Neural cell (in vitro differentiated cells): Measurements from ENCODE around the gene VMA21. TPM values are rescaled to one million over a fixed set of nuclear protein-coding genes. Genes with fewer than 3 reads are reported as not detected.

Experiments
- H2AFZ ChIP-seq: fragments of 200-600, 300-800 bp; sonication (generic), shearing (Covaris generic); 2 replicates; pipeline ENCODE4 v1.6.0; 2014; ENCODE audit warnings: low read depth, mild to moderate bottlenecking, antibody characterized with exemption, low read length, moderate library complexity
- H3F3A ChIP-seq: fragments of 200-600 bp; shearing (Covaris generic); 2 replicates; pipeline ENCODE4 v1.6.1; 2016; ENCODE audit warnings: mild to moderate bottlenecking, moderate library complexity, mixed read lengths, antibody characterized with exemption, low read length; ENCODE audit not compliant: insufficient read depth, poor library complexity, severe bottlenecking
- H3K27ac ChIP-seq: fragments of 200-600, 300-800 bp; sonication (generic), shearing (Covaris generic); 2 replicates; pipeline ENCODE4 v1.5.1; 2014; ENCODE audit warnings: mild to moderate bottlenecking, low read length, moderate library complexity
- H3K27me3 ChIP-seq: fragments of 300-800, 200-600 bp; sonication (generic), shearing (Covaris generic); 2 replicates; pipeline ENCODE4 v1.6.0; 2014; ENCODE audit warnings: mild to moderate bottlenecking, low read depth, low read length, moderate library complexity; ENCODE audit not compliant: insufficient read depth
- H3K36me3 ChIP-seq: fragments of 300-800, 200-600 bp; sonication (generic), shearing (Covaris generic); 2 replicates; pipeline ENCODE4 v1.5.1; 2014; ENCODE audit warnings: mild to moderate bottlenecking, antibody characterized with exemption, low read length, moderate library complexity; ENCODE audit not compliant: insufficient read depth
- H3K4me2 ChIP-seq: fragments of 300-800, 200-600 bp; sonication (generic), shearing (Covaris generic); 2 replicates; pipeline ENCODE4 v1.6.0; 2014; ENCODE audit warnings: mild to moderate bottlenecking, low read length
- H3K4me3 ChIP-seq: fragments of 300-800, 200-600 bp; sonication (generic), shearing (Covaris generic); 2 replicates; pipeline ENCODE4 v1.5.1; 2014; ENCODE audit warnings: mild to moderate bottlenecking, low read length, moderate library complexity
- H3K79me2 ChIP-seq: fragments of 200-600 bp; shearing (Covaris generic); replicated peaks from 2 replicates; pipeline ENCODE4 v1.6.0; 2014; ENCODE audit warnings: mild to moderate bottlenecking, low read length, moderate library complexity; ENCODE audit not compliant: insufficient read depth
- H3K9ac ChIP-seq: fragments of 300-800, 200-600 bp; sonication (generic), shearing (Covaris generic); 2 replicates; pipeline ENCODE4 v1.6.1; 2016; ENCODE audit warnings: mild to moderate bottlenecking, low read length, mixed read lengths
- H3K9me2 ChIP-seq: fragments of 200-600 bp; shearing (Covaris generic); 2 replicates; pipeline ENCODE4 v1.6.1; 2016; ENCODE audit warnings: mild to moderate bottlenecking, low read length, mixed read lengths; ENCODE audit not compliant: insufficient read depth
- H3K9me3 ChIP-seq: fragments of 200-600, 300-800 bp; sonication (generic), shearing (Covaris generic); 2 replicates; pipeline ENCODE4 v1.6.1; 2016; ENCODE audit warnings: mild to moderate bottlenecking, mixed run types, low read length, moderate library complexity, mixed read lengths
- H4K20me1 ChIP-seq: fragments of 200-600 bp; shearing (Covaris generic); 2 replicates; pipeline ENCODE4 v1.6.1; 2016; ENCODE audit warnings: mild to moderate bottlenecking, mixed run types; ENCODE audit not compliant: insufficient read depth
- EP300 ChIP-seq: fragments of 450-650 bp; conservative IDR thresholded peaks from 2 replicates; pipeline ENCODE4 v1.6.1; 2014; ENCODE audit warnings: antibody characterized with exemption, mild to moderate bottlenecking, moderate library complexity; ENCODE audit not compliant: poor library complexity, severe bottlenecking
- EZH2 ChIP-seq: fragments of 200-600, 300-800 bp; shearing (Covaris generic), sonication (generic); IDR thresholded peaks from 2 replicates; pipeline ENCODE4 v1.6.1; 2014; ENCODE audit warnings: antibody characterized with exemption, low read length, borderline replicate concordance, mild to moderate bottlenecking; ENCODE audit not compliant: insufficient read depth, poor library complexity, severe bottlenecking
- MXI1 ChIP-seq: fragments of 450-650 bp; conservative IDR thresholded peaks from 2 replicates; pipeline ENCODE4 v1.6.1; 2014; ENCODE audit warnings: antibody characterized with exemption, mild to moderate bottlenecking; ENCODE audit not compliant: poor library complexity, severe bottlenecking
- POLR2AphosphoS5 ChIP-seq: IDR thresholded peaks from 2 replicates; pipeline ENCODE4 v1.6.1; 2012
- RAD21 ChIP-seq: fragments of 450-650 bp; conservative IDR thresholded peaks from 2 replicates; pipeline ENCODE4 v1.6.1; 2014; ENCODE audit warnings: antibody characterized with exemption, mild to moderate bottlenecking, moderate library complexity
- SMC3 ChIP-seq: fragments of 450-650 bp; conservative IDR thresholded peaks from 2 replicates; pipeline ENCODE4 v1.6.1; 2014; ENCODE audit warnings: antibody characterized with exemption, mild to moderate bottlenecking, moderate library complexity; ENCODE audit not compliant: poor library complexity
- TAF1 ChIP-seq: IDR thresholded peaks from 2 replicates; pipeline ENCODE4 v1.6.1; 2012; ENCODE audit warnings: low read depth
- polyA plus RNA-seq: library from polyadenylated mRNA; depleted of rRNA; stranded (reverse); fragments of >200 nt; gene quantifications from 2 replicates; pipeline ENCODE4 v1.2.3, GENCODE V29; 2014
- TF ChIP-seq, protein P1 (sequence below): fragments of 450-650 bp; IDR thresholded peaks from 2 replicates; pipeline ENCODE4 v1.5.1; 2014; ENCODE audit warnings: antibody characterized with exemption, mild to moderate bottlenecking, moderate library complexity; ENCODE audit not compliant: poor library complexity, severe bottlenecking
- TF ChIP-seq, protein P2 (sequence below): IDR thresholded peaks from 2 replicates; pipeline ENCODE4 v1.6.1; 2012; ENCODE audit warnings: borderline replicate concordance

Gene VMA21
- polyA plus RNA-seq, 1 donor from 2014 or later = 130 TPM

DNA sequence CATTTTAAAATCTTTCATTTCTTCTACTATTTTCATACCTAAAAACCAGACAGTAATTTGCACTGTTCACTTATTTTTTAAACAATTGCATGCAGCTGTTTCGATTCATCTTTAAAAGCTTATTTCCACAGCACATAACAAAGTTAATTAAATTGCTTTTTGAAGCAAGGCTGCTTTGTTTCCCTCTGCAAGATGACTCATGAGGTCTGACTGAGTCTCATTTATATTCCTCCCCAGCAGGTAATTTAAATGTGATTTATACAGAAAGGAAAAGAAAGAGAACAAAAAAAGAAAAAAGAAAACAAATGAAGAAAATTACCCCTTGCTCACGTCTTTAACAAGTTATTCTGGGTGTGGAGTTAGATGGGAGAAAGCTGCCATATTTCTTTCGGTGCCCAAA lies 22.8 kb downstream of the VMA21 start:
- no peaks in the 10 kb centered on the region for H3K36me3 ChIP-seq
- H3K4me2 ChIP-seq = no peak overlapping the region
- TF ChIP-seq, protein P1, sequence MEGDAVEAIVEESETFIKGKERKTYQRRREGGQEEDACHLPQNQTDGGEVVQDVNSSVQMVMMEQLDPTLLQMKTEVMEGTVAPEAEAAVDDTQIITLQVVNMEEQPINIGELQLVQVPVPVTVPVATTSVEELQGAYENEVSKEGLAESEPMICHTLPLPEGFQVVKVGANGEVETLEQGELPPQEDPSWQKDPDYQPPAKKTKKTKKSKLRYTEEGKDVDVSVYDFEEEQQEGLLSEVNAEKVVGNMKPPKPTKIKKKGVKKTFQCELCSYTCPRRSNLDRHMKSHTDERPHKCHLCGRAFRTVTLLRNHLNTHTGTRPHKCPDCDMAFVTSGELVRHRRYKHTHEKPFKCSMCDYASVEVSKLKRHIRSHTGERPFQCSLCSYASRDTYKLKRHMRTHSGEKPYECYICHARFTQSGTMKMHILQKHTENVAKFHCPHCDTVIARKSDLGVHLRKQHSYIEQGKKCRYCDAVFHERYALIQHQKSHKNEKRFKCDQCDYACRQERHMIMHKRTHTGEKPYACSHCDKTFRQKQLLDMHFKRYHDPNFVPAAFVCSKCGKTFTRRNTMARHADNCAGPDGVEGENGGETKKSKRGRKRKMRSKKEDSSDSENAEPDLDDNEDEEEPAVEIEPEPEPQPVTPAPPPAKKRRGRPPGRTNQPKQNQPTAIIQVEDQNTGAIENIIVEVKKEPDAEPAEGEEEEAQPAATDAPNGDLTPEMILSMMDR = no peak
- no peak for TF ChIP-seq SMC3
- TF ChIP-seq TAF1 = no peak
- TF ChIP-seq EP300 = no peak
- no peak for TF ChIP-seq EZH2
- TF ChIP-seq POLR2AphosphoS5 = no peak
- no peak overlapping the region for H3K9ac ChIP-seq
- H4K20me1 ChIP-seq = no peaks in the 10 kb centered on the region
- no peak overlapping the region for H3K27ac ChIP-seq
- no peaks in the 10 kb centered on the region for H3K9me2 ChIP-seq
- no peaks in the 10 kb centered on the region for H3K79me2 ChIP-seq
- H3F3A ChIP-seq = no peaks in the 10 kb centered on the region
- no peak overlapping the region for H2AFZ ChIP-seq
- H3K4me3 ChIP-seq = no peak overlapping the region
- H3K27me3 ChIP-seq = no peaks in the 10 kb centered on the region
- no peaks in the 10 kb centered on the region for H3K9me3 ChIP-seq

DNA sequence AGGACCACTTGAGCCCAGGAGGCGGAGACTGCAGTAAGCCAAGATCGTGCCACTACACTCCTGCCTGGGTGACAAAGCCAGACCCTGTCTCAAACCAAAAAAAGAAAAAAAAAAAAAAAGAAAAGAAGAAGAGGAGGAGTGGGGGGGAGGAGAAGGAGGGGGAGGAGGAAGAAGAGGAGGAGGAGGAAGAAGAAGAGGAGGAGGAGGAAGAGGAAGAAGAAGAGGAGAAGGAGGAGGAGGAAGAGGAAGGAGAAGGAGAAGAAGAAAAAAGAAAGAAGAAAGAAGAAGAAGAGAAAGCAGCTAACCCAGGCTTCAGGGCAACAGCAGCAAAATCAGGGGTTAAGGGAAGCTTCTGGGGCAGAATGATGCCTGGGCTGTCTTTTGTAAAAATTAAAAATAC lies 27.5 kb downstream of the VMA21 start:
- H3F3A ChIP-seq = no peaks in the 10 kb centered on the region
- H3K27me3 ChIP-seq = no peaks in the 10 kb centered on the region
- H3K9ac ChIP-seq = no peak overlapping the region
- H3K79me2 ChIP-seq = no peaks in the 10 kb centered on the region
- no peaks in the 10 kb centered on the region for H4K20me1 ChIP-seq
- no peak overlapping the region for H2AFZ ChIP-seq
- TF ChIP-seq, protein P2, sequence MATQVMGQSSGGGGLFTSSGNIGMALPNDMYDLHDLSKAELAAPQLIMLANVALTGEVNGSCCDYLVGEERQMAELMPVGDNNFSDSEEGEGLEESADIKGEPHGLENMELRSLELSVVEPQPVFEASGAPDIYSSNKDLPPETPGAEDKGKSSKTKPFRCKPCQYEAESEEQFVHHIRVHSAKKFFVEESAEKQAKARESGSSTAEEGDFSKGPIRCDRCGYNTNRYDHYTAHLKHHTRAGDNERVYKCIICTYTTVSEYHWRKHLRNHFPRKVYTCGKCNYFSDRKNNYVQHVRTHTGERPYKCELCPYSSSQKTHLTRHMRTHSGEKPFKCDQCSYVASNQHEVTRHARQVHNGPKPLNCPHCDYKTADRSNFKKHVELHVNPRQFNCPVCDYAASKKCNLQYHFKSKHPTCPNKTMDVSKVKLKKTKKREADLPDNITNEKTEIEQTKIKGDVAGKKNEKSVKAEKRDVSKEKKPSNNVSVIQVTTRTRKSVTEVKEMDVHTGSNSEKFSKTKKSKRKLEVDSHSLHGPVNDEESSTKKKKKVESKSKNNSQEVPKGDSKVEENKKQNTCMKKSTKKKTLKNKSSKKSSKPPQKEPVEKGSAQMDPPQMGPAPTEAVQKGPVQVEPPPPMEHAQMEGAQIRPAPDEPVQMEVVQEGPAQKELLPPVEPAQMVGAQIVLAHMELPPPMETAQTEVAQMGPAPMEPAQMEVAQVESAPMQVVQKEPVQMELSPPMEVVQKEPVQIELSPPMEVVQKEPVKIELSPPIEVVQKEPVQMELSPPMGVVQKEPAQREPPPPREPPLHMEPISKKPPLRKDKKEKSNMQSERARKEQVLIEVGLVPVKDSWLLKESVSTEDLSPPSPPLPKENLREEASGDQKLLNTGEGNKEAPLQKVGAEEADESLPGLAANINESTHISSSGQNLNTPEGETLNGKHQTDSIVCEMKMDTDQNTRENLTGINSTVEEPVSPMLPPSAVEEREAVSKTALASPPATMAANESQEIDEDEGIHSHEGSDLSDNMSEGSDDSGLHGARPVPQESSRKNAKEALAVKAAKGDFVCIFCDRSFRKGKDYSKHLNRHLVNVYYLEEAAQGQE = no peak
- TF ChIP-seq RAD21 = no peak
- H3K9me3 ChIP-seq = no peaks in the 10 kb centered on the region
- no peaks in the 10 kb centered on the region for H3K36me3 ChIP-seq
- H3K4me2 ChIP-seq = no peak overlapping the region
- no peak overlapping the region for H3K27ac ChIP-seq
- no peaks in the 10 kb centered on the region for H3K9me2 ChIP-seq
- H3K4me3 ChIP-seq = no peak overlapping the region

DNA sequence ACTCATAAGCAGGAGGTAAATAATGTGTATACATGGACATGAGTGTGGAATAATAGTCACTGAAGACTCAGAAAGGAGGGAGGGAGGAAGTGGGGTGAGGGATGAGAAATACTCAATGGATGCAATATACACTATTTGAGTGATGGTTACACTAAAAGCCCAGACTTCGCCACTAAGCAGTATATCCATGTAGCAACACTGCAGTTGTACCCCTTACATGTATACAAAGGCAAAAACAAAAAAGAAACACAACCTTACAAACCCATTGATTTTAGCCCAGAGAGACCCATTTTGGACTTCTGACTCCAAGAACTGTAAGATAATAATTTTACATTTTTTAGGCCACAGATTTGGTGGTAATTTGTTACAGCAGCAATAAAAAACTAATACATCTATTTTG lies 51.5 kb downstream of the VMA21 start:
- no peak overlapping the region for H3K9ac ChIP-seq
- H3K9me2 ChIP-seq = no peaks in the 10 kb centered on the region
- H2AFZ ChIP-seq = no peak overlapping the region
- no peak overlapping the region for H3K27ac ChIP-seq
- H3K4me2 ChIP-seq = no peak overlapping the region
- no peaks in the 10 kb centered on the region for H4K20me1 ChIP-seq
- TF ChIP-seq EZH2 = no peak
- TF ChIP-seq POLR2AphosphoS5 = no peak
- TF ChIP-seq EP300 = no peak
- no peak for TF ChIP-seq RAD21
- TF ChIP-seq, protein P1 = no peak
- TF ChIP-seq MXI1 = no peak
- TF ChIP-seq TAF1 = no peak
- TF ChIP-seq, protein P2 = no peak
- TF ChIP-seq SMC3 = no peak
- no peaks in the 10 kb centered on the region for H3K9me3 ChIP-seq
- H3K36me3 ChIP-seq = no peaks in the 10 kb centered on the region
- H3F3A ChIP-seq = no peaks in the 10 kb centered on the region
- no peaks in the 10 kb centered on the region for H3K79me2 ChIP-seq
- no peaks in the 10 kb centered on the region for H3K27me3 ChIP-seq
- H3K4me3 ChIP-seq = no peak overlapping the region
